H1 (cell line): Measurements from ENCODE around the gene UBE2O.

Experiments
- JUND ChIP-seq: IDR thresholded peaks from 2 replicates; pipeline ENCODE4 v1.6.1; 2011; ENCODE audit warnings: mild to moderate bottlenecking, improper control_type of control experiment, low read length
- POLR2A ChIP-seq, 2 experiments: IDR thresholded peaks; 1 replicate in 1 of 2; 2 replicates in 1 of 2; pipeline ENCODE4 v1.6.1; 2011; ENCODE audit warnings: low read depth in 2 of 2, low read length in 2 of 2, mild to moderate bottlenecking in 2 of 2; ENCODE audit errors: control extremely low read depth in 1 of 2
- RNF2 ChIP-seq: fragments of 200-900, 300-1000 bp; sonication (generic); IDR thresholded peaks from 2 replicates; pipeline ENCODE4 v1.7.1; 2016; ENCODE audit warnings: borderline replicate concordance, low read depth, mild to moderate bottlenecking, antibody characterized with exemption, low read length; ENCODE audit not compliant: poor library complexity, severe bottlenecking; ENCODE audit errors: missing control alignments
- SP1 ChIP-seq: IDR thresholded peaks from 2 replicates; pipeline ENCODE4 v1.6.1; 2011; ENCODE audit warnings: low read depth, low read length
- SUZ12 ChIP-seq: fragments of 200-600 bp; sonication (generic); IDR thresholded peaks from 2 replicates; pipeline ENCODE4 v1.6.1; 2012; ENCODE audit warnings: mild to moderate bottlenecking, inconsistent platforms, low read length, moderate library complexity, mixed read lengths

- no peak for TF ChIP-seq POLR2A (IDR thresholded peaks at IDR 0.05; ENCODE audit: control extremely low read depth in 1 of 2, low read depth in 2 of 2, low read length in 2 of 2)
- TF ChIP-seq RNF2, result no peak
- no peak for TF ChIP-seq SP1
- no peak for TF ChIP-seq SUZ12
- TF ChIP-seq JUND, result no peak
Observed at GRCh38 chr17:76496464-76496863, 43.5 kb upstream of the UBE2O start.
